ENCODE data around the gene LIME1. TPM values are rescaled to one million over a fixed set of nuclear protein-coding genes. Genes with fewer than 3 reads are reported as not detected.

Gene LIME1
- total and polyA plus RNA-seq, 9 of the 15 experiments (the other 6 are each of a cell fraction or from before 2014, with no cell fraction given) = 0.11 to 17.1 (median 2.8) TPM; not detected in 2

GRCh38 chr20:63695424-63696305, 40.8 kb upstream of the LIME1 start (continued):
- TF ChIP-seq ZNF274 (IDR thresholded peaks at IDR 0.05; ENCODE audit: borderline replicate concordance, low read depth, low read length) (no peak), ZKSCAN3 (CRISPR knock-in tag; IDR thresholded peaks at IDR 0.05) (no peak), HNRNPUL1 (IDR thresholded peaks at IDR 0.05; ENCODE audit: low read length) (no peak; the same call in 1 of the 2 replicates), RBM14 (IDR thresholded peaks at IDR 0.05; ENCODE audit: borderline replicate concordance, insufficient read depth, low read depth, low read length) (no peak), CREB3L1 (IDR thresholded peaks at IDR 0.05; ENCODE audit: borderline replicate concordance, low read depth) (no peak), PTBP1 (IDR thresholded peaks at IDR 0.05; ENCODE audit: low read depth, low read length) (no peak), ETS2 (tag; IDR thresholded peaks at IDR 0.05; ENCODE audit: borderline replicate concordance, poor library complexity, severe bottlenecking) (no peak), ZNF280B (CRISPR knock-in tag; IDR thresholded peaks at IDR 0.05) (no peak), CBFB (CRISPR knock-in tag; IDR thresholded peaks at IDR 0.05) (no peak), XRCC3 (IDR thresholded peaks at IDR 0.05) (no peak), CC2D1A (IDR thresholded peaks at IDR 0.05) (no peak)
